ENCODE data around the gene TELO2.

The TELO2 gene

DNA sequence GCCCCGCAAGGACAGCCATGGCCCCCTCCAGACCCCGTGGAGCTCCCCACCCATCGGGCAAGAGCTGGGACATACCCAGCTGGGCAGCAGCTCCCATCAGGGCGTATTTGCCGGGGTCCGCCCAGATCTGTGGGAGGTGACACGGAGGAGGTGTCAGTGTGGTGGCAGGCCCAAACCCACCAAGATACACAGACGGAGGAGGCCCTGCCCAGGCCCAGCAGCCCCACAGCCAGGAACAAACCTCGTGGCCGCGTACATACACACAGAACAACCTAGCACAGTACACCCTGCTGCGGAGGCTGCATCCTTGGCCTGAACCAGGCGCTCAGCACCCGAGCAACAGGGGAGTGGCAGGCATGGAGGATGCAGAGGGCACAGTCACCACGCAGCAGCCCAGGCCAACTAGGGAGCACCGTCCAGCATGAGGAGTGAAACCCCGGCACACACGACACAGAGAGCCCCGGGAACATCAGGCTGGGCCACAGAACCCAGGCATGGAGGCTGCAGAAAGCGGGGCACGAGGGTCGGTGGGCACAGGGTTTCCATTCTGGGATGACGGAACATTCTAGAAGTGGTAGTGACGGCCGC is 43.9 kb upstream of the TELO2 start:
- no peak overlapping the region for H3K18ac ChIP-seq (ENCODE audit: low read length)
- H3K4me2 ChIP-seq (ENCODE audit: low read length) = no peak overlapping the region
- H3K9ac ChIP-seq (ENCODE audit: low read length) = no peak overlapping the region
- no peak overlapping the region for H3K4ac ChIP-seq (ENCODE audit: low read depth, low read length)
- H4K8ac ChIP-seq (ENCODE audit: low read depth, low read length) = no peak overlapping the region
- no peak overlapping the region for H2BK12ac ChIP-seq (ENCODE audit: low read length)
- no peak overlapping the region for H4K12ac ChIP-seq (ENCODE audit: low read depth, low read length)
- H4K91ac ChIP-seq (ENCODE audit: low read depth, low read length) = no peak overlapping the region
- H3K27me3 ChIP-seq (ENCODE audit: insufficient read depth, low read length) = no peaks in the 10 kb centered on the region
- peaks cover 6% of the 10 kb centered on the region for H3K9me3 ChIP-seq (ENCODE audit: insufficient read depth, low read depth, low read length)
- H3K36me3 ChIP-seq (ENCODE audit: control insufficient read depth in 1 of 2, insufficient read depth in 2 of 2, low read length in 2 of 2) = peaks cover 82 to 85% of the 10 kb centered on the region in 2 experiments
- no peak for DNase-seq
- H2BK5ac ChIP-seq (ENCODE audit: low read depth, low read length, poor library complexity) = no peak overlapping the region
- H3K79me1 ChIP-seq (ENCODE audit: low read length) = no peaks in the 10 kb centered on the region
- no peak overlapping the region for H3K14ac ChIP-seq (ENCODE audit: low read length)
- no peak overlapping the region for H2BK120ac ChIP-seq (ENCODE audit: insufficient read depth, low read length, poor library complexity)
- no CpG with 5 or more reads among the region's 25 CpGs for WGBS (ENCODE audit: extremely low coverage, insufficient coverage, insufficient read length)
- no peak overlapping the region for H3K23ac ChIP-seq (ENCODE audit: low read length)
- H2AK5ac ChIP-seq (ENCODE audit: low read length) = no peak overlapping the region
- H3K27ac ChIP-seq (ENCODE audit: low read depth, low read length) = no peak overlapping the region
- H3K4me3 ChIP-seq (ENCODE audit: low read depth, low read length) = no peak overlapping the region
- no peaks in the 10 kb centered on the region for H3K4me1 ChIP-seq (ENCODE audit: control insufficient read depth in 1 of 2, insufficient read depth in 2 of 2, low read length in 2 of 2)
- H3K79me2 ChIP-seq (ENCODE audit: control insufficient read depth, insufficient read depth, low read length, poor library complexity) = no peaks in the 10 kb centered on the region
- H2AFZ ChIP-seq (ENCODE audit: insufficient read depth, low read length, poor library complexity) = no peak overlapping the region

GRCh38 chr16:1450218-1450617 is 42.9 kb upstream of the TELO2 start:
- DNase-seq = no peak
- Histone ChIP-seq H3K23ac (ENCODE audit: low read length) (no peak overlapping the region), H2AFZ (ENCODE audit: insufficient read depth, low read length, poor library complexity) (no peak overlapping the region), H3K4me2 (ENCODE audit: low read length) (no peak overlapping the region), H2BK120ac (ENCODE audit: insufficient read depth, low read length, poor library complexity) (no peak overlapping the region), H3K79me1 (ENCODE audit: low read length) (no peaks in the 10 kb centered on the region), H2BK12ac (ENCODE audit: low read length) (no peak overlapping the region), H3K18ac (ENCODE audit: low read length) (no peak overlapping the region), H3K4me3 (ENCODE audit: low read depth, low read length) (peak overlapping the region; percentile 3), H2AK5ac (ENCODE audit: low read length) (no peak overlapping the region), H3K36me3 (ENCODE audit: control insufficient read depth in 1 of 2, insufficient read depth in 2 of 2, low read length in 2 of 2) (peaks cover 91 to 93% of the 10 kb centered on the region in 2 experiments), H3K4ac (ENCODE audit: low read depth, low read length) (no peak overlapping the region), H4K12ac (ENCODE audit: low read depth, low read length) (no peak overlapping the region), H3K27ac (ENCODE audit: low read depth, low read length) (no peak overlapping the region), H3K4me1 (ENCODE audit: control insufficient read depth in 1 of 2, insufficient read depth in 2 of 2, low read length in 2 of 2) (no peaks in the 10 kb centered on the region), H3K79me2 (ENCODE audit: control insufficient read depth, insufficient read depth, low read length, poor library complexity) (no peaks in the 10 kb centered on the region), H3K14ac (ENCODE audit: low read length) (no peak overlapping the region), H3K9me3 (ENCODE audit: insufficient read depth, low read depth, low read length) (peaks cover 6% of the 10 kb centered on the region), H3K27me3 (ENCODE audit: insufficient read depth, low read length) (no peaks in the 10 kb centered on the region), H3K9ac (ENCODE audit: low read length) (no peak overlapping the region), H4K91ac (ENCODE audit: low read depth, low read length) (no peak overlapping the region), H4K8ac (ENCODE audit: low read depth, low read length) (no peak overlapping the region), H2BK5ac (ENCODE audit: low read depth, low read length, poor library complexity) (no peak overlapping the region)
- no CpG with 5 or more reads among the region's 29 CpGs for WGBS (ENCODE audit: extremely low coverage, insufficient coverage, insufficient read length)

- no peak overlapping the region for H4K91ac ChIP-seq (ENCODE audit: low read depth, low read length)
- no peak overlapping the region for H2BK12ac ChIP-seq (ENCODE audit: low read length)
- no peak overlapping the region for H3K27ac ChIP-seq (ENCODE audit: low read depth, low read length)
- no peak overlapping the region for H3K9ac ChIP-seq (ENCODE audit: low read length)
- H3K79me1 ChIP-seq (ENCODE audit: low read length) = no peaks in the 10 kb centered on the region
- no peak overlapping the region for H3K4me2 ChIP-seq (ENCODE audit: low read length)
- peaks cover 95% of the 10 kb centered on the region in 2 experiments for H3K36me3 ChIP-seq (ENCODE audit: control insufficient read depth in 1 of 2, insufficient read depth in 2 of 2, low read length in 2 of 2)
- no peaks in the 10 kb centered on the region for H3K4me1 ChIP-seq (ENCODE audit: control insufficient read depth in 1 of 2, insufficient read depth in 2 of 2, low read length in 2 of 2)
- H3K18ac ChIP-seq (ENCODE audit: low read length) = no peak overlapping the region
- no peak overlapping the region for H3K4me3 ChIP-seq (ENCODE audit: low read depth, low read length)
- H2AFZ ChIP-seq (ENCODE audit: insufficient read depth, low read length, poor library complexity) = no peak overlapping the region
- no peak overlapping the region for H2AK5ac ChIP-seq (ENCODE audit: low read length)
- no peak overlapping the region for H3K4ac ChIP-seq (ENCODE audit: low read depth, low read length)
- DNase-seq = no peak
- no peak overlapping the region for H3K23ac ChIP-seq (ENCODE audit: low read length)
- H3K27me3 ChIP-seq (ENCODE audit: insufficient read depth, low read length) = no peaks in the 10 kb centered on the region
- H3K14ac ChIP-seq (ENCODE audit: low read length) = no peak overlapping the region
- H3K79me2 ChIP-seq (ENCODE audit: control insufficient read depth, insufficient read depth, low read length, poor library complexity) = no peaks in the 10 kb centered on the region
- H4K8ac ChIP-seq (ENCODE audit: low read depth, low read length) = no peak overlapping the region
- WGBS (ENCODE audit: extremely low coverage, insufficient coverage, insufficient read length) = no CpG with 5 or more reads among the region's 21 CpGs
- H2BK5ac ChIP-seq (ENCODE audit: low read depth, low read length, poor library complexity) = no peak overlapping the region
- H2BK120ac ChIP-seq (ENCODE audit: insufficient read depth, low read length, poor library complexity) = no peak overlapping the region
- no peak overlapping the region for H4K12ac ChIP-seq (ENCODE audit: low read depth, low read length)
- H3K9me3 ChIP-seq (ENCODE audit: insufficient read depth, low read depth, low read length) = peaks cover 6% of the 10 kb centered on the region
Measured at GRCh38 chr16:1450841-1451240, 42.3 kb upstream of the TELO2 start.

DNA sequence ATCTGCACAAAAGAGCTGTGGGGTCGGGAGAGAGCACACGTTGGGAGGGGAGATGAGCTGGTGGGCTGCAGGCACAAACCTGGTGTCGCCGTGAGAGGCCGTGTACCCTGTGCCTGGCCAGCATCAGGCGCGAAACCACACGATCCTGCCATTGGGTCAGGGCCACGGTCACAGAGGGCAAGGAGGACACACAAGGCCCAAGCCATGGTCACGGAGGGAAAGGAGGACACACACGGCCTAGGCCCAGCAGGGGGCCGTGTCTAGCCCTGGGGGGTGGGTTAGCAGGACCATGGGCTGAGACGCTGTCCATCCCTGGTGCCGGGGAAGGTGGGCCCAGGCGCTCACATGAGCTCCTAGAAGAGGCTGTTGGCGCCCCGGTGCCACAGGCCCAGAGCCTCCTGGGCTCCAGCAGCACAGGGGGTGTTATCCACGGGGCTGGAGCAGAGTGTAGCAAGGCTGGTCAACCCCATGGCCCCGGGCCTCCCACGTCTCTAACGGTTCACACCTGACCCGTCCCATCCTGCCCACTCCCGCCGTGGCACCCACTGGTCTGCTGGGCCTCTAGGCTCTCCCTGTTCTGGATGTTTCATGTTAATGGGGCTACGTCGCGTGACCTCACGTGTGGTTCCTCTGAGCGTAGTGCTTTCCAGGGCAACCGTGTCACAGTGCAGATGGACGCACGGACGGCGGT is 41.3 kb upstream of the TELO2 start:
- Histone ChIP-seq H3K27ac (ENCODE audit: low read depth, low read length) (no peak overlapping the region), H3K14ac (ENCODE audit: low read length) (no peak overlapping the region), H3K23ac (ENCODE audit: low read length) (no peak overlapping the region), H4K12ac (ENCODE audit: low read depth, low read length) (no peak overlapping the region), H3K9ac (ENCODE audit: low read length) (no peak overlapping the region), H2BK5ac (ENCODE audit: low read depth, low read length, poor library complexity) (no peak overlapping the region), H3K9me3 (ENCODE audit: insufficient read depth, low read depth, low read length) (peaks cover 3% of the 10 kb centered on the region), H2AFZ (ENCODE audit: insufficient read depth, low read length, poor library complexity) (no peak overlapping the region), H2BK12ac (ENCODE audit: low read length) (no peak overlapping the region), H2BK120ac (ENCODE audit: insufficient read depth, low read length, poor library complexity) (no peak overlapping the region), H3K36me3 (ENCODE audit: control insufficient read depth in 1 of 2, insufficient read depth in 2 of 2, low read length in 2 of 2) (peaks cover 91% of the 10 kb centered on the region in 2 experiments), H3K4me3 (ENCODE audit: low read depth, low read length) (peak overlapping the region; percentile 28), H3K4me2 (ENCODE audit: low read length) (no peak overlapping the region), H3K79me2 (ENCODE audit: control insufficient read depth, insufficient read depth, low read length, poor library complexity) (no peaks in the 10 kb centered on the region), H3K18ac (ENCODE audit: low read length) (no peak overlapping the region), H3K27me3 (ENCODE audit: insufficient read depth, low read length) (no peaks in the 10 kb centered on the region), H2AK5ac (ENCODE audit: low read length) (no peak overlapping the region), H4K91ac (ENCODE audit: low read depth, low read length) (no peak overlapping the region), H4K8ac (ENCODE audit: low read depth, low read length) (no peak overlapping the region), H3K79me1 (ENCODE audit: low read length) (no peaks in the 10 kb centered on the region), H3K4ac (ENCODE audit: low read depth, low read length) (no peak overlapping the region), H3K4me1 (ENCODE audit: control insufficient read depth in 1 of 2, insufficient read depth in 2 of 2, low read length in 2 of 2) (no peaks in the 10 kb centered on the region)
- no CpG with 5 or more reads among the region's 34 CpGs for WGBS (ENCODE audit: extremely low coverage, insufficient coverage, insufficient read length)
- no peak for DNase-seq
